Left lung (tissue), 10 donors: ENCODE measurements around the gene DEDD2. TPM values are rescaled to one million over a fixed set of nuclear protein-coding genes. Genes with fewer than 3 reads are reported as not detected.

Experiments used
- ATAC-seq: fragments of 200-7000 bp; cut with Tn5 transposase; one replicate; pipeline ENCODE4 v1.9.1; 2020; ENCODE audit warnings: moderate library complexity
- DNase-seq, 4 donors: peaks; one replicate each; pipeline ENCODE4 v3.0.0-alpha.2; 2013 to 2020
- H3K27ac ChIP-seq, 2 donors: fragments of 200-600 bp; sonication (generic) in 1 of 2; one replicate each; pipeline versions ENCODE4 v1.5.0 to v1.8.0; 2020 to 2021
- H3K27me3 ChIP-seq, 2 donors: fragments of 200-600 bp; sonication (generic) in 1 of 2; one replicate each; pipeline versions ENCODE4 v1.5.0 to v1.8.0; 2020 to 2021
- H3K36me3 ChIP-seq, 2 donors: fragments of 200-600 bp; sonication (generic) in 1 of 2; one replicate each; pipeline versions ENCODE4 v1.5.0 to v1.8.0; 2020 to 2021
- H3K4me1 ChIP-seq, 2 donors: fragments of 200-600 bp; one replicate each; pipeline ENCODE4 v1.8.0; 2021
- H3K4me3 ChIP-seq, 2 donors: fragments of 200-600 bp; sonication (generic) in 1 of 2; one replicate each; pipeline versions ENCODE4 v1.5.0 to v1.8.0; 2020 to 2021; ENCODE audit warnings: mild to moderate bottlenecking in 1 of 2
- H3K9me3 ChIP-seq, 2 donors: fragments of 200-600 bp; sonication (generic) in 1 of 2; one replicate each; pipeline versions ENCODE4 v1.5.0 to v1.8.0; 2020 to 2021
- intact Hi-C, 2 donors: fragments of 100-400 bp; cut with DNase I; formaldehyde crosslinking; loops; one replicate each; pipeline versions ENCODE4 v1.11.2 to v1.14.2; 2022
- polyA plus RNA-seq, 6 donors: library from polyadenylated mRNA; unstranded; fragments of 120-200 nt; gene quantifications; one replicate each; pipeline ENCODE4 v1.2.1, GENCODE V29; 2013; ENCODE audit not compliant: insufficient read length in 6 of 6
- total RNA-seq, 2 donors: library from RNA; stranded (reverse); fragmentation: NEBNext Ultra II Directional; extraction: Animal tissue kit (Norgen Biotek cat#: 25700); gene quantifications; one replicate each; pipeline ENCODE4 v1.2.1, GENCODE V29; 2021
- TF ChIP-seq, protein P1 (sequence below), 2 donors: fragments of 200-600 bp; sonication (generic) in 1 of 2; IDR thresholded peaks; one replicate each; pipeline versions ENCODE4 v1.5.0 to v1.8.0; 2021; ENCODE audit warnings: antibody characterized with exemption in 2 of 2
- donor health status: DM: no; HTN: yes; CAD: no.
- donor health status: DM: no; HTN: no; CAD: no.

The DEDD2 gene
- total and polyA plus RNA-seq, 8 donors, result 15.7 to 34.8 (median 21.0) TPM

DNA sequence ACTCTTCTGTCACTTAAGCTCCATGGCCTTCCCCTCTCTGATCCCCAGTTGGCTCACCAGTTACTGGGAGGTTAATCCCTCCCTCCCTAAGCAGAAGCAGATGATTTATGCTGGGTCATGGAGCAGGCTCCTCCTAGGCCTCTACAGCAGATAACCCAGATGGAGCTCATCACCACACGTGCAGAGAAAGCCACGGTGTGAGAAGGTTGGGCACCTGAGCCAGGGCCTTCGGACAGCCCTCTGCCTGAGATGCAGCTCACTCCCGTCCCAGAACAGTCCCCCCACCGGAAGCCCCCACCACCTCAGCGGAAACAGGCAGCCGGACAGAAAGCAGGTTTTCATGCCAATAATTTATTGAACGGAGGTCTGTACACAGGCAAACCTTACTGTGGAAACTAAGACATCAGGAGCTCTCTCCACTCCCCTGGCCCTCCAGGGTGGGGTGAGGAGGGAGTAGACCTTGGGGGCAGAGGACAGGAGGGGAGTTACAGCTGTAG, 12.4 kb upstream of the DEDD2 start:
- Histone ChIP-seq H3K36me3 (peaks cover 0 to 99% of the 10 kb centered on the region in 2 donors), H3K4me3 (no peak overlapping the region), H3K9me3 (no peaks in the 10 kb centered on the region), H3K27me3 (no peaks in the 10 kb centered on the region), H3K4me1 (no peaks in the 10 kb centered on the region), H3K27ac (no peak overlapping the region)
- ATAC-seq (no peak), DNase-seq (peak in 1 of 4 donors; percentile 29)
- intact Hi-C loops, result no loop called here
- TF ChIP-seq, protein P1, sequence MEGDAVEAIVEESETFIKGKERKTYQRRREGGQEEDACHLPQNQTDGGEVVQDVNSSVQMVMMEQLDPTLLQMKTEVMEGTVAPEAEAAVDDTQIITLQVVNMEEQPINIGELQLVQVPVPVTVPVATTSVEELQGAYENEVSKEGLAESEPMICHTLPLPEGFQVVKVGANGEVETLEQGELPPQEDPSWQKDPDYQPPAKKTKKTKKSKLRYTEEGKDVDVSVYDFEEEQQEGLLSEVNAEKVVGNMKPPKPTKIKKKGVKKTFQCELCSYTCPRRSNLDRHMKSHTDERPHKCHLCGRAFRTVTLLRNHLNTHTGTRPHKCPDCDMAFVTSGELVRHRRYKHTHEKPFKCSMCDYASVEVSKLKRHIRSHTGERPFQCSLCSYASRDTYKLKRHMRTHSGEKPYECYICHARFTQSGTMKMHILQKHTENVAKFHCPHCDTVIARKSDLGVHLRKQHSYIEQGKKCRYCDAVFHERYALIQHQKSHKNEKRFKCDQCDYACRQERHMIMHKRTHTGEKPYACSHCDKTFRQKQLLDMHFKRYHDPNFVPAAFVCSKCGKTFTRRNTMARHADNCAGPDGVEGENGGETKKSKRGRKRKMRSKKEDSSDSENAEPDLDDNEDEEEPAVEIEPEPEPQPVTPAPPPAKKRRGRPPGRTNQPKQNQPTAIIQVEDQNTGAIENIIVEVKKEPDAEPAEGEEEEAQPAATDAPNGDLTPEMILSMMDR (IDR thresholded peaks at IDR 0.05), result no peak

DNA sequence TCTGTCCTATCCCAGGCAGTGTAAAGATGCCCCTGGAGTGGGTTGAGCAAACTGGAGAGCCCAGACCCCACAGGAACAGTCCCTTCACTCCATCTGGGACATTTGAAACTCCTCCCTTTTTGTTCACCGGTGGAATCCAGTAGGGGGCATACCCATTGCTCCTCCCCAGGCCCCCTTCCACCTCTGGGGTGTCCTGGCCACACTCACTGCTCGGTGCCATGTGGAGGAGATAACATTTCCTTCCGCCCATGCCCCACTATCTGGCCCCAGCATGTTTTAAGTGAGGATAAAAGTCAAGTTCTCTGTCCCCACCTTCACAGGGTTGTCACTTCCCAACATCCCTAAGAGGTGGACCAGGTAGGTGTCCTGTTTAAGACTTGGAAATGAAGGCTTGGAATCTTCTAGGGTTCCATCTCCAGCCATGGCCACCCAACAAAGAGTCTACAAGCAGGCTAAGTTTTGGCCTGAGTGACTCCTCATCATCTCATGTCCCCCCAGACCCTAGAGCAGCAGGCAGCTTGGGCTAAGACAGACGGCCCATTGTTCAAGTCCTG, 11.9 kb upstream of the DEDD2 start:
- intact Hi-C loops, result no loop called here
- Histone ChIP-seq H3K27me3 (no peaks in the 10 kb centered on the region), H3K4me3 (no peak overlapping the region), H3K4me1 (no peaks in the 10 kb centered on the region), H3K9me3 (no peaks in the 10 kb centered on the region), H3K27ac (no peak overlapping the region), H3K36me3 (peaks cover 0 to 99% of the 10 kb centered on the region in 2 donors)
- no peak for ATAC-seq
- DNase-seq, result peak in 1 of 4 donors; percentile 8
- TF ChIP-seq, protein P1 (IDR thresholded peaks at IDR 0.05), result no peak

DNA sequence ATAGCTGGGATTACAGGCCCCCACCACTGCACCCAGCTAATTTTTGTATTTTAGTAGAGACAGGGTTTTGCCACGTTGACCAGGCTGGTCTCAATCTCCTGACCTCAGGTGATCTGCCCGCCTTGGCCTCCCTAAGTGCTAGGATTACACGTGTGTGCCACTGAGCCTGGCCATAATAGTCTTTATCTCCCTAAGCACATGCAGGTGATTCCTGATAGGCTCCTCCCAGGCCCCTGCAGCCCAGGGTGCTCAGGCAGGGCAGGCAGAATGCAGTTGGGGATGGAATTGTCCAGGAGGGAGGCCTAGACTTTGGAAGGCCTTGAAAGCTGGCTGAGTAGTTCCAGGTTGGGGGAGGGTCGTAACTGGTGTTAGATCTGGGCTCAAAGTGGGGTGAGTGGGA, 11.2 kb upstream of the DEDD2 start:
- no peak for ATAC-seq
- peaks cover 0 to 97% of the 10 kb centered on the region in 2 donors for H3K36me3 ChIP-seq

DNA sequence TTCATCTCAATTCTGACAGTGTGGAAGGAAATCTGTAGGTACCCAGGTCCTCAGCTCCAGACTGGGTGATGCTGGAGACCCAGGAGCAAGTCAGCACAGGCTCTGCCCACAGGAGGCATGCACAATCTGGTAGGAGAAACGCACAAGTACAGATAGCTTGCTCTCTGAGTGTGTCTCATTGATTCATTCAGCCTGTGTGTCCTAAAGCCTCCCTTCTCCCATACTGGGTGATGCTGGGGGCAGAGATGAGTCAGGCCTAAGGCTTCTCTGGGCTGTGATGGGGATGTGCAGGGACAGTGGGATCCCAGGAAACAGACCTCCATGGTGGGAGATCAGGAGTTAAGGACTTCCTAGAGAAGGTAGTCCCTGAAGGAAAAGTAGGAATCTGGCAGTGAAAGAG, 9.4 kb upstream of the DEDD2 start:
- no peak for DNase-seq
- ATAC-seq, result no peak
- Histone ChIP-seq H3K36me3 (peaks cover 0 to 79% of the 10 kb centered on the region in 2 donors), H3K27ac (no peak overlapping the region), H3K9me3 (no peaks in the 10 kb centered on the region), H3K4me1 (peaks cover 0 to 6% of the 10 kb centered on the region in 2 donors), H3K4me3 (no peak overlapping the region), H3K27me3 (no peaks in the 10 kb centered on the region)
- TF ChIP-seq, protein P1 (IDR thresholded peaks at IDR 0.05), result no peak
- intact Hi-C loops, result no loop called here

More for the DNA sequence above, 11.2 kb upstream of the DEDD2 start:
- TF ChIP-seq, protein P1 (IDR thresholded peaks at IDR 0.05), result no peak
- intact Hi-C loops, result no loop called here
- Histone ChIP-seq H3K9me3 (no peaks in the 10 kb centered on the region), H3K4me1 (no peaks in the 10 kb centered on the region), H3K4me3 (no peak overlapping the region), H3K27ac (no peak overlapping the region), H3K27me3 (no peaks in the 10 kb centered on the region)
- DNase-seq, result peak in 1 of 4 donors; percentile 45

DNA sequence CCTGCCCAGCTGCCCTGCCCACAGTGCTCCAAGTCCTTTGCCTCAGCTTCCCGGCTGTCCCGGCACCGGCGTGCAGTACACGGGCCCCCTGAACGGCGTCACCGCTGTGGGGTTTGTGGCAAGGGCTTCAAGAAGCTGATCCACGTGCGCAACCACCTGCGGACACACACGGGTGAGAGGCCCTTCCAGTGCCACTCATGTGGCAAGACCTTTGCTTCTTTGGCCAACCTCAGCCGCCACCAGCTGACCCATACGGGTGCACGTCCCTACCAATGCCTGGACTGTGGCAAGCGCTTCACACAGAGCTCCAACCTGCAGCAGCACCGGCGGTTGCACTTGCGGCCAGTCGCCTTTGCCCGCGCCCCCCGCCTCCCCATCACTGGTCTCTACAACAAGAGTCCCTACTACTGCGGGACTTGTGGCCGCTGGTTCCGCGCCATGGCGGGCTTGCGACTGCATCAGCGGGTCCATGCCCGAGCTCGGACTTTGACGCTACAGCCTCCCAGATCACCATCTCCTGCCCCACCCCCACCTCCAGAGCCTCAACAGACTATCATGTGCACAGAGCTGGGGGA, 8.3 kb upstream of the DEDD2 start:
- Histone ChIP-seq H3K4me3 (no peak overlapping the region), H3K27ac (no peak overlapping the region), H3K9me3 (no peaks in the 10 kb centered on the region), H3K27me3 (no peaks in the 10 kb centered on the region), H3K36me3 (peaks cover 0 to 69% of the 10 kb centered on the region in 2 donors), H3K4me1 (peaks cover 5 to 16% of the 10 kb centered on the region in 2 donors)
- TF ChIP-seq, protein P1 (IDR thresholded peaks at IDR 0.05), result no peak
- intact Hi-C loops, result no loop called here
- DNase-seq (peak in 1 of 4 donors; percentile 79), ATAC-seq (no peak)
